Measurements from ENCODE around the gene HOXD3.

DNA sequence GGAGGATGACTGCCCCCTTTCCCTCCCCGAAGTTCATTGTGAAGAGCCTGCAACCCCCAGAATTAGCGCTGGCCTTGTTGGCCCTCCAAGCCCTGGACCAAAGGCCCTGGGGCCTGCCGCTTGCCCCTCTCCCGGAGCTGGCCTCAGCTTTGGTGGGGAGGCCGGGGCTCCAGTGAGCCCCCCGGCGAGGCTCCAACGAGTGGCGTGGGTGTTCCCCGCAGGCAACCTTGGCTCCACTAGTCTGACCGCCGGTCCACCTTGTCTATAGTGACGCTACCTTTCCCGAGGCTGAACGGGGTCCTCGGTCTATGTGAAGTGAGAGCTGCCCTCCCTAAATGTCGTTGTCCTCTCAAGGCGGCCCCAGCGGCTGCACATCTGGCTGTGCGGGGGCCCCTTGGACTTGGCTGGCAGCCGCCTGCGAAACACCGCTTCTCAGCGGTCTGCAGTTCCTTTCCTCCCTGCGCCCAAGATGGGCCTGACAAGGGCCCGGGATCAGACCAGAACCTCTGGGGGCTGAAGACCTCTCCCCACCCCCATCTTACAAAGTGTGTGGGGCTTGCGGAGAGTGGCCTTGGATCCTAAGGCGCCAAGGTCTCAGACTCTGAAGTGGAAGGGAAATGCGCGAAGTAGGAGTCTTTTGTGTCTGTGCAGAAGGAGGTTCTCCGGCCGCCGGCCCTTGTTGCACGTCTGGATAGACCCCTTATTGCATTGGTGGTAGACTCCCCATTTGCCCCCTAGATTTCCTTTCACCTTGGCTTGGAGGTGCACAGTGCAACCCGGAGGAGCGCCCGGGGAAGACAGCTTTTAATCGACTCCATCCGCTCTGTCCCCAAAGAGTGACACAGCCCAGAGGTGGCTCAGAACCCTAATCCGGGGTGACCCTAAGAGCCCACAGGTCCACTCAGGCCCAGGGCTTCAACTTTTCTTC, 44.5 kb upstream of the HOXD3 start:
- TF ChIP-seq TAF1 (IDR thresholded peaks at IDR 0.05; ENCODE audit: borderline replicate concordance, insufficient read depth, low read length) (no peak), POLR2AphosphoS5 (IDR thresholded peaks at IDR 0.05; ENCODE audit: low read depth, low read length) (no peak)
- TF ChIP-seq, protein P1, sequence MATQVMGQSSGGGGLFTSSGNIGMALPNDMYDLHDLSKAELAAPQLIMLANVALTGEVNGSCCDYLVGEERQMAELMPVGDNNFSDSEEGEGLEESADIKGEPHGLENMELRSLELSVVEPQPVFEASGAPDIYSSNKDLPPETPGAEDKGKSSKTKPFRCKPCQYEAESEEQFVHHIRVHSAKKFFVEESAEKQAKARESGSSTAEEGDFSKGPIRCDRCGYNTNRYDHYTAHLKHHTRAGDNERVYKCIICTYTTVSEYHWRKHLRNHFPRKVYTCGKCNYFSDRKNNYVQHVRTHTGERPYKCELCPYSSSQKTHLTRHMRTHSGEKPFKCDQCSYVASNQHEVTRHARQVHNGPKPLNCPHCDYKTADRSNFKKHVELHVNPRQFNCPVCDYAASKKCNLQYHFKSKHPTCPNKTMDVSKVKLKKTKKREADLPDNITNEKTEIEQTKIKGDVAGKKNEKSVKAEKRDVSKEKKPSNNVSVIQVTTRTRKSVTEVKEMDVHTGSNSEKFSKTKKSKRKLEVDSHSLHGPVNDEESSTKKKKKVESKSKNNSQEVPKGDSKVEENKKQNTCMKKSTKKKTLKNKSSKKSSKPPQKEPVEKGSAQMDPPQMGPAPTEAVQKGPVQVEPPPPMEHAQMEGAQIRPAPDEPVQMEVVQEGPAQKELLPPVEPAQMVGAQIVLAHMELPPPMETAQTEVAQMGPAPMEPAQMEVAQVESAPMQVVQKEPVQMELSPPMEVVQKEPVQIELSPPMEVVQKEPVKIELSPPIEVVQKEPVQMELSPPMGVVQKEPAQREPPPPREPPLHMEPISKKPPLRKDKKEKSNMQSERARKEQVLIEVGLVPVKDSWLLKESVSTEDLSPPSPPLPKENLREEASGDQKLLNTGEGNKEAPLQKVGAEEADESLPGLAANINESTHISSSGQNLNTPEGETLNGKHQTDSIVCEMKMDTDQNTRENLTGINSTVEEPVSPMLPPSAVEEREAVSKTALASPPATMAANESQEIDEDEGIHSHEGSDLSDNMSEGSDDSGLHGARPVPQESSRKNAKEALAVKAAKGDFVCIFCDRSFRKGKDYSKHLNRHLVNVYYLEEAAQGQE (IDR thresholded peaks at IDR 0.05; ENCODE audit: insufficient read depth in 1 of 2, low read depth in 2 of 2, low read length in 2 of 2) = no peak

All from PFSK-1 (cell line).